HCT116 (cell line): ENCODE measurements around the gene POGK.

ENCODE experiments used
- ATF3 ChIP-seq: IDR thresholded peaks from 2 replicates; pipeline ENCODE4 v1.6.1; 2012
- CEBPB ChIP-seq: IDR thresholded peaks from 2 replicates; pipeline ENCODE4 v1.6.1; 2012; ENCODE audit warnings: low read depth
- CTCF ChIP-seq, 3 experiments: fragments of 200-600 bp in 1 of 3; sonication (generic) in 1 of 3; IDR thresholded peaks in 2 of 3; conservative IDR thresholded peaks in 1 of 3; 2 replicates each; pipeline ENCODE4 v1.5.1; 2012 to 2017; ENCODE audit warnings: low read depth in 2 of 3, low read length in 2 of 3, antibody characterized with exemption in 1 of 3, borderline replicate concordance in 1 of 3, control low read depth in 1 of 3, mild to moderate bottlenecking in 1 of 3, mixed read lengths in 1 of 3, mixed run types in 1 of 3, moderate library complexity in 1 of 3; ENCODE audit not compliant: insufficient read depth in 1 of 3
- EGR1 ChIP-seq: IDR thresholded peaks from 2 replicates; pipeline ENCODE4 v1.6.1; 2012; ENCODE audit warnings: low read depth
- ELF1 ChIP-seq: IDR thresholded peaks from 2 replicates; pipeline ENCODE4 v1.6.1; 2012; ENCODE audit warnings: low read depth, borderline replicate concordance
- JUND ChIP-seq: IDR thresholded peaks from 2 replicates; pipeline ENCODE4 v1.6.1; 2012
- POLR2A ChIP-seq: IDR thresholded peaks from 2 replicates; pipeline ENCODE4 v1.7.0; 2011; ENCODE audit warnings: borderline replicate concordance; ENCODE audit not compliant: insufficient read depth, insufficient read length; ENCODE audit errors: extremely low read depth
- POLR2AphosphoS5 ChIP-seq: IDR thresholded peaks from 2 replicates; pipeline ENCODE4 v1.6.1; 2011; ENCODE audit warnings: mild to moderate bottlenecking, low read depth, low read length, moderate library complexity
- SP1 ChIP-seq: IDR thresholded peaks from 2 replicates; pipeline ENCODE4 v1.6.1; 2012; ENCODE audit warnings: low read depth
- YY1 ChIP-seq: IDR thresholded peaks from 2 replicates; pipeline ENCODE4 v1.6.1; 2011; ENCODE audit warnings: low read length, low read depth, moderate library complexity, mild to moderate bottlenecking; ENCODE audit not compliant: insufficient replicate concordance; ENCODE audit errors: extremely low read depth
- ZBTB33 ChIP-seq: IDR thresholded peaks from 2 replicates; pipeline ENCODE4 v1.6.1; 2011; ENCODE audit warnings: mild to moderate bottlenecking, low read length, moderate library complexity; ENCODE audit not compliant: insufficient replicate concordance; ENCODE audit errors: extremely low read depth

- TF ChIP-seq ELF1 (no peak), CTCF (IDR thresholded peaks at IDR 0.05 in 2 of 3, conservative IDR thresholded peaks at IDR 0.05 in 1 of 3; ENCODE audit: borderline replicate concordance in 1 of 3, insufficient read depth in 1 of 3, low read depth in 2 of 3, low read length in 2 of 3) (no peak), POLR2AphosphoS5 (no peak), EGR1 (no peak), JUND (no peak), CEBPB (no peak), ZBTB33 (no peak), YY1 (no peak), POLR2A (no peak), SP1 (no peak), ATF3 (no peak)
Observed at GRCh38 chr1:166827426-166827825, 11.8 kb upstream of the POGK start.
